GM12872 (cell line): ENCODE measurements around the gene KRTAP5-11.

ENCODE experiments used
- TF ChIP-seq, protein P1 (sequence below): IDR thresholded peaks from 3 replicates; pipeline ENCODE4 v1.5.1; 2011; ENCODE audit warnings: low read depth, mild to moderate bottlenecking, low read length, moderate library complexity; ENCODE audit not compliant: insufficient read depth

KRTAP5-11 gene

DNA sequence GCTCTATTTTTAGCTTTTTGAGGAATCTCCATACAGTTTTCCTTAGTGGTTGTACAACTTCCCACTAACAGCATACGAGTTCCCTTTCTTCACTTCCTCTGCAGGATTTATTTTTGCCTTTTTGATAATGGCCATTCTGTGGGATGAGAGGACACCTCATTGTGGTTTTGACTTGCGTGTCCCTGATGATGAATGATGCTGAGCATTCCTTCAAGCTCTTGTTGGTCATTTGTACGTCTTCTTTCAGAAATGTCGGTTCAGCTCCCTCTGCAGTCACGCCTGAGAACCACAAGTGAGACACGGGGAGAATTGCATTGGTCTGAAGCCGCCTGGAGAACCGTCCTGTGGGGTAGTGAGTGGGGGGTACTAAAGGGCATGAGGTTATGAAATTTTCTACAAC, 19.3 kb downstream of the KRTAP5-11 start:
- TF ChIP-seq, protein P1, sequence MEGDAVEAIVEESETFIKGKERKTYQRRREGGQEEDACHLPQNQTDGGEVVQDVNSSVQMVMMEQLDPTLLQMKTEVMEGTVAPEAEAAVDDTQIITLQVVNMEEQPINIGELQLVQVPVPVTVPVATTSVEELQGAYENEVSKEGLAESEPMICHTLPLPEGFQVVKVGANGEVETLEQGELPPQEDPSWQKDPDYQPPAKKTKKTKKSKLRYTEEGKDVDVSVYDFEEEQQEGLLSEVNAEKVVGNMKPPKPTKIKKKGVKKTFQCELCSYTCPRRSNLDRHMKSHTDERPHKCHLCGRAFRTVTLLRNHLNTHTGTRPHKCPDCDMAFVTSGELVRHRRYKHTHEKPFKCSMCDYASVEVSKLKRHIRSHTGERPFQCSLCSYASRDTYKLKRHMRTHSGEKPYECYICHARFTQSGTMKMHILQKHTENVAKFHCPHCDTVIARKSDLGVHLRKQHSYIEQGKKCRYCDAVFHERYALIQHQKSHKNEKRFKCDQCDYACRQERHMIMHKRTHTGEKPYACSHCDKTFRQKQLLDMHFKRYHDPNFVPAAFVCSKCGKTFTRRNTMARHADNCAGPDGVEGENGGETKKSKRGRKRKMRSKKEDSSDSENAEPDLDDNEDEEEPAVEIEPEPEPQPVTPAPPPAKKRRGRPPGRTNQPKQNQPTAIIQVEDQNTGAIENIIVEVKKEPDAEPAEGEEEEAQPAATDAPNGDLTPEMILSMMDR = peak; percentile 65

DNA sequence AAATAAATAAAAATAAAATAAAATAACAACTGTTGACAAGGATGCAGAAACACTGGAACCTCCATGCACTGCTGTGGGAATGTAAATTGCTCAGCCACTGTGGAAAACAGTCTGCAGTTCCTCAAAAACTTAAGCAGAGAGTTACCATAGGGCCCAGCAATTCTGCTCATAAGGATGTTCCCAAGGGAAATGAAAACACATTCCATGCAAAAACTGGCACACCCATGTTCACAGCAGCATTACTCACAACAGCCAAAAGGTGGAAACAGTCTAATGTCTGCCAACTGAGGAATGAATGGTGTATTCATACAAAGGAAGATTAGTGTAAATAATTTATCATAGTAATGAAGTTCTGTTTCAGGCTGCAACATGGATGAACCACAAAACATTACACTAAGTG, 20.6 kb downstream of the KRTAP5-11 start:
- TF ChIP-seq, protein P1 = no peak

DNA sequence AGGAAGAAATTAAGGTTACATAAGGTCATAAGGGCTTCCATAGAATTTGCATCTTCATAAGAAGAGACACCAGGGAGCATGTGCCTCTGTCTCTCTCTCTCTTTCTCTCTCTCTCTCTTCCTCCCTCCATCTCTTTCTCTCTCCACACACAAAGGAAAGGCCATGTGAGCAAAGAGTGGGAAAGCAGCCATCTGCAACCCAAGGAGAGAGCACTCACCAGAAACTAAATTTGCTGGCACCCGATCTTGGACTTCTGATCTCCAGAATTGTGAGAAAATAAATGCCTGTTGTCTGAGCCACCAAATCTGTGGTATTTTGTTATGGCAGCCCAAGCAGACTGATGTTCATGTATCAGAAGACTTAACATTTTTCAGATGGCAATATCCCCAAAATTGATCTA, 23.7 kb downstream of the KRTAP5-11 start:
- TF ChIP-seq, protein P1 = no peak

DNA sequence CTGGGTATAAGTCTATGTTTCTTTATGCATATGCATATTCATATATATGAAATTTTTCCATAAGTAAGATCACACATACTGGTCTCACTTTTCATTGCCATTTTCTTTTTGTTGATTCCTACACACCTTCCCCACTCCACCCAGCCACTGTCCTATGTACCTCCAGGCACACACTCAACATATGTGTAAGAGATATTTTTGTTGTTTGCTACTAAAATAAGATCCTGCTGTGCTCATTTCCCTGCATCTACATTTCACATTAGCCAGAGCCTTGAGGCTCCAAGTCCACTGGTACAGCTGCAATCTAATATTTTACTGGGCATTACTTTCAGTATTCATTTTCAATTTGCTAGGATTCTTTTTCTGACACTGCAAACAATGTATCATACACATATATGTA, 25.4 kb downstream of the KRTAP5-11 start:
- TF ChIP-seq, protein P1 = no peak

DNA sequence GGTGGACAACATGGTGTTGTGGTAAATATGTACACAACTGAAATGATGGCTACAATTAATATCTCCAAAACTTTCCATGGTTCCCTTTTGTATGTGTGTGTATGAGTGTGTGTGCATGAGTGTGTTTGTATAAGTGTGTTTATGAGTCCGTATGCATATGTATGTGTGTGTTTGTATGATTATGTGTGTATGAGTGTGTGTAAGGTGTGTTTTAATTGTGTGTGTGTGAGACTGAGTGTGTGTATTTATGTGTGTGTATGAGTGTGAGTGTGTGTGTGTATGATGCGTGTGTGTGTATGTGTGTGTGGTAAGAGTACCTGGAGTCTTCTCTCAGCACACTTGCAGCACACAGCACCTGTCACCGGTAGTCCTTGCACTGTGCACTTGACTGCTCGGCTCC, 26.7 kb downstream of the KRTAP5-11 start:
- TF ChIP-seq, protein P1 = no peak

DNA sequence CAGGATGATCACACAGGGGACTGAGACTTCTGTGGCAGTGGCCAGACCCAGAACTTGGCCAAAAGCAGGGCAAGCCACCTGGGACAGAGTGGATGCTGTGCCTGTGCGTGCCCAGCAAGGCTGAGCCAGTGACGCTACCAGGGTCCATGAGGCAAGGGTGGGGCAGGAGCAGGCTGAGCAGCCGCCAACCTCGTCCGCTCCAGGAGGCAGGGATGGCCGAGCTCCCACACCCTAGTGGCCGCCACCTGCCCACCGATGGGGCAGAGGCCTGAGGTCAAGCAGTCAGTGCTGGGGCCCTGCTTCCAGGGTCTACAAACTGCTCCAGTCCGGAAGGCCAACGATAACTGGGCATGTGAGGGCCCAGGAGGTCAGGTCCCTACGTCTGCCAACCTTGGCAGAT, 27.2 kb downstream of the KRTAP5-11 start:
- TF ChIP-seq, protein P1 = no peak

DNA sequence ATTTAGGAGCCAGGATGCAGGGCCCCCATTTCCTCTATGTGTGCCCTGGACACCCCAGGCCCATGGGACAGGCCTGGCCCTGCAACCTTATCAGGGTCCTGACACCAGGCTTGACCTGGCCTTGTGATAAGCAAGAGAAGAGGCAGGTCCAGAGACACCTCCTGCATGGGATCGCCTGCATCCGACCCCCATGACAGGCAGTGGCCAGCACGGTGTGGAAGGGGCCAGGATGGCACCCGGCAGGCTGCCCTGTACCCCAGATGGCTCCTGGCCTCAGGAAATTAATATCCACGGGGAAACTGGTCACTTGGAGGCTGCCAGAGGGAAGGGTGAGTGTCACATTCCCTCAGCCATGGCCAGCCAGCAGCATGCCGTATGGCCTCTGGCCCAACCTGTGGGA, 27.7 kb downstream of the KRTAP5-11 start:
- TF ChIP-seq, protein P1 = no peak

DNA sequence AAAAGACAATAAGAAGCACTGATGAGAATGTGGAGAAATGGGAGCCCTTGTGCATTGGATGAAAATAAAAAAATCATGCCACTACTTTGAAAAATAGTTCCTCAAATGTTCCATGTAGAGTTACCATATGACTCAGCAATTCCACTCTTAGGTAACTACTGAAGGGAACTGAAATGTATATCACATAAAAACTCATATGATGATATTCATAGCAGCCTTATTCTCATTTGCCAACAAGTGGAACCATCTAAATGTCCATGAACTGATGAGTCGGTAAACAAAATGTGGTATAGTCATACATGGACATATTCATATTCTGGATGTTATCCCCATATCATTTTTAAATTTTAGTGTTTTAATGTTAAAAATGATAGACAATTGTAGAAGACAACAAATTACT, 31.0 kb downstream of the KRTAP5-11 start:
- TF ChIP-seq, protein P1 = no peak
